NCI-H1694 (cell line): ENCODE data around the gene UTP20.

Experiments used
- DNase-seq: peaks from one replicate; lab custom pipeline; 2025; lab: John Stamatoyannopoulos, UW

The UTP20 gene

GRCh38 chr12:101436136-101436535, 156.2 kb downstream of the UTP20 start:
- DNase-seq: no peak
